NCI-H524 (cell line): ENCODE measurements around the gene TESK2.
A peak's percentile ranks its signal among the peaks of the same experiment; 100 is the strongest.
"Not testable (repeated sequence)": the region's sequence is repeated elsewhere in the genome, so short reads cannot be mapped to it uniquely, and the experiment has no call there.

Source experiments
- DNase-seq, 2 experiments: peaks; one replicate each; lab custom pipeline; 2025; lab: John Stamatoyannopoulos, UW

Gene TESK2

DNA sequence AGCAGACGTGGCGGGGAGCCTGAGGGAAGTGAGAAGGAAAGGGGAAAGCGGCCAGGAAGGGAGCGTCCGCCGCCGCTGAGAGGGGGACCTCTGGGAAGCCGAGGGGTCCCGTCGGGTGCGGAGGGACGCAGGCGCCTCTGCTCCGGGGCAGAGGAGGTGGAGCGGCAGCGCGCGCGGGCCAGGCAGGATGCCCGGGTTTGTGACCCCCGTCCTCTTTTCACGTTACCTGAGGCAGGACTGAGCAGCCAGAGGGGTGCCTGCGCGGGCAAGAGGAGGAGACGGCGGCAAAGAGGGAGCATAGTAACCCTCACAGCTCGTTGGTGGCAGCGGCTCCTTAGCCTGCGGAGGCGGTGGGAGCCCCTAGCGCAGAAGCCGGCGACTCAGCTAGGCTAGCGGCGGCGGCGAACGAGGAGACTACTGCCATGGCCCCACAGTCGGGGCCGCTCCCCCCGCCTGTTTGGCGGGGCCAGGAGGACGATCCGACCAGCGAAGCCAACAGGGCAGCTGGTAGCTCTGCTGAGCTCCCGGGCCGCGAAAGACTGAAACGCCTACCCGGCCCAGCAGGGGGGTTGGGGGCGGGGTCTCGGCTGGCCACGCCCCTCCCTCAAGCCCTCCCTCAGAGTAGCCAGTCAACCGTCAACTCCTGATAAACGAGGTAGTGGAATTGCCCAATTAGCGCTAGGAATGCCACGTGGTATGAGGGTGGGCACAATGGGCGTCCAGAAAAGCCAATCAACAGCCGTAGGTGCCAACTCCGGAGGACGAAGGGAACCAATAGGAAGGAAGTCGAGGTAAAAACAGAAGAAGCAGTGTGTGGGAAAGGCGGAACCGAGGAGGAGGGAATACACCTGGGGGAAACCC is at the start of gene TESK2:
TESK2 (minus strand) TSS at position 538 of the 861 bp plus-strand sequence. CDS start 33,378 bp downstream, outside the sequence.
- DNase-seq = peak; percentile 99 to 100

DNA sequence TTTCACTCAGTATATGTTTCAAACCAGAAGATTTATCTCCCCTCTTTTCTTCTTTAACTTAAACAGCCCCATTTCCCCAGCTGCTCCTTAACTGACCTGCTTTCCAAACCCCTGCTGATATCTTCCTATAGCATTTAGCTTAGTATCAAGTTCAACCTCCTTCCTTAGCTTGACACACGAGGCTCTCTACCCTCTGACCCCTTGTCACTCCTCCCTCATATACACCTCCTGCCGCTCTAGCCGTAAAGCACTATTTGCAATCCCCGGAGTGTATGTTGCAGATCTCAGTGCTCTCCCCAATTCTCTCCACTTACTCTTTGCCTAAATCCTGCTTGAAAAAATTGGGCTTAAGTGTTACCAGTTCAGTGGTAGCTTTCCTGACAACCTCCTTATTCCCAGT is 45.9 kb upstream of the TESK2 start:
- no peak for DNase-seq

- DNase-seq = no peak
Observed at GRCh38 chr1:45535988-45536766, 45.2 kb upstream of the TESK2 start.

GRCh38 chr1:45531873-45532272 is 40.9 kb upstream of the TESK2 start:
- no peak for DNase-seq

DNA sequence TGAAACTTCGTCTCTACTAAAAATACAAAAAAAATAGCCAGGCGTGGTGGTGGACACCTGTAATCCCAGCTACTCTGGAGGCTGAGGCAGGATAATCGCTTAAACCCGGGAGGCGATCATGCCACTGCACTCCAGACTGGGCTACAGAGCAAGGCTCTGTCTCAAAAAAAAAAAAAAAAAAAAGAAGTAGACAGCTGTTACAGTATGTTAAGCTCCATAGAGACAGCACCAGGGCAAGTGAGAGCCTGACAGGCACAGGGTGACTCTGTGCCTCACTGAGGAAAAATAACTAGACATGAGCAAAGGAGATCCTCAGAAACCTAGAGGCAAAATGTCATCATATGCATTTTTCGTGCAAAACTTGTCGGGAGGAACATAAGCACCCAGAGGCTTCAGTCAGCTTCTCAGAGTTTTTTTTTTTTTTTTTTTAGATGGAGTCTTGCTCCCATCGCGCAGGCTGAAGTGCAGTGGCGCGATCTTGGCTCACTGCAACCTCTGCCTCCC is 39.7 kb upstream of the TESK2 start:
- peak in 1 of 2 experiments; percentile 44 for DNase-seq

GRCh38 chr1:45526135-45526644 is 35.2 kb upstream of the TESK2 start:
- no peak for DNase-seq

- DNase-seq = not testable (repeated sequence)
Observed at GRCh38 chr1:45523975-45524374, 33.0 kb upstream of the TESK2 start.

- DNase-seq = not testable (repeated sequence)
Observed at GRCh38 chr1:45523516-45523915, 32.6 kb upstream of the TESK2 start.

DNA sequence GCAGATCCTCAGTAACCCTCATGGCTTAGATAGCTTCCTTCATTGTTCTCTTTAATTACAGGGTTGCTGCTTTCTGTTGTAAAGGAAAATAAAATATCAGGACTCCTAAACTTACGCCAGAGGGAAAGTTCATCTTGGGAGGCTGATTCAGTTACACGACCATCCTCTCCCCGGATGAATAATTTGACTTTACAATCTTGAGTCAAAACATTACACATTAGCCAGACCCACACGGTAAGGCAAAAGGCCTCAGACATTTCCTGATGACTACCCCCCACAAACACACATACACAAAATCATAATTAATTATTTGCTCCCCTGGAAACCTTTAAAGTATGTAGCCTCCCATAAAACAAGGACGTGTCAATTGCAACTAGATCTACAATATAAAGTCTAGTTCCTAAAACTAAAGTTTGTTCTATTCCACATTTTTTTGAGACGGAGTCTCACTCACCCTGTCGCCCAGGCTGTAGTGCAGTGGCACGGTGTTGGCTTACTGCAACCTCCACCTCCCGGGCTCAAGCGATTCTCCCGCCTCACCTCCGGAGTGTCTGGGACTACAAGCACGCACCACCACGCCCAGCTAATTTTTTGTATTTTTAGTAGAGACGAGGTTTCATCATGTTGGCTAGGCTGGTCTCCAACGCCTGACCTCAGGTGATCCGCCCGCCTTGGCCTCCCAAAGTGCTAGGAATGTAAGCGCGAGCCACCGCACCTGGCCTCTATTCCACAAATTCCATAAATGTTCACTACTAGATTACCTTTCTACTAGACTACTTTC is 31.6 kb upstream of the TESK2 start:
- no peak for DNase-seq

- DNase-seq = peak; percentile 91 to 96
Observed at GRCh38 chr1:45521413-45522323, 30.7 kb upstream of the TESK2 start, which contains the start of gene PRDX1. TSS of gene PRDX1 (minus strand) at chr1:45521884. CDS start at chr1:45519043, 2,841 bp downstream.

DNA sequence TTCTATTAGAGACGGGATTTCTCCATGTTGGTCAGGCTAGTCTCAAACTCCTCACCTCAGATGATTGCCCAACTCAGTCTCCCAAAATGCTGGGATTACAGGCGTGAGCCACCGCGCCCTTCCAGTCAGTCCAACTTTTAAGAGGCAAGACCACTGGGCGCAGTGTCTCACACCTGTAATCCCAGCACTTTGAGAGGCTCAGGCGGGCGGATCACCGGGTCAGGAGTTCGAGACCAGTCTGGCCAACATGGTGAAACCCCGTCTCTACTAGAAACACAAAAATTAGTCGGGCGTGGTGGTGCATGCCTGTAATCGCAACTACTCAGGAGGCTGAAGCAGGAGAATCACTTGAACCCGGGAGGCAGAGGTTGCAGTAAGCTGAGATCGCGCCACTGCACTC is 28.8 kb upstream of the TESK2 start:
- not testable (repeated sequence) for DNase-seq

DNA sequence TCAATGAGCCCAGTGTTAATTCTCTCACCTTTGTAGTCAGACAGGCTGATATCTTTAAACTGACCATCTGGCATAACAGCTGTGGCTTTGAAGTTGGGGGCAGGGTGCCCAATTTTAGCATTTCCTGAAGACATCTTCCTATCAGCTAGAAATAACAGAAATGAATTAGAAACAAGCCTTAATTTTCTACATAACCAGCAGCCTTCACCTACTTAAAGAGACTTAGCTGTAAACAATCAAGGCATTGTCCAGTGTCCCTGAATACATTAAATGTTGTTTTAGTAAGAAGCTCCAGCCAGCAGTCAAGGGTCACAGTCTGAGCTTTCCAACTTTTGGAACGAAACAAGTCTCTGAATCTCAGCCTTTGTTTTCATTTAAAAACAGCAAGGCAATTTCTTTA is 27.9 kb upstream of the TESK2 start:
- peak; percentile 61 to 85 for DNase-seq

- DNase-seq = not testable (repeated sequence)
Observed at GRCh38 chr1:45518366-45518765, 27.4 kb upstream of the TESK2 start.

DNA sequence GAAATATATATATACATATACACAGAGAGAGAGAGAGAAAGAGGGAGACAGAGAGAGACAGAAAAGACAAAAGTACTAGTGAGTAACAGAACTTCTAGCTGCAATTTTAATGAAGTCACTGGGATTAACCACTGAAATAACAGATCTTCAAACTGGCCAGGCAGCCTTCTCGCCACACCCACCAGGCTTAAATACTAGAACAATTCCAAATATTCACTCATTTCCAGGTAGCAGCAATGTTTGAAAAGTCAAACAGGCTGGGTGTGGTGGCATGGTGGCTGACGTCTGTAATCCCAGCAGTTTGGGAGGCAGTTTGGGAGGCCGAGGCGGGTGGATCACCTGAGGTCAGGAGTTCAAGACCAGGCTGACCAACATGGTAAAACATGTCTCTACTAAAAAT is 25.5 kb upstream of the TESK2 start:
- no peak for DNase-seq

DNA sequence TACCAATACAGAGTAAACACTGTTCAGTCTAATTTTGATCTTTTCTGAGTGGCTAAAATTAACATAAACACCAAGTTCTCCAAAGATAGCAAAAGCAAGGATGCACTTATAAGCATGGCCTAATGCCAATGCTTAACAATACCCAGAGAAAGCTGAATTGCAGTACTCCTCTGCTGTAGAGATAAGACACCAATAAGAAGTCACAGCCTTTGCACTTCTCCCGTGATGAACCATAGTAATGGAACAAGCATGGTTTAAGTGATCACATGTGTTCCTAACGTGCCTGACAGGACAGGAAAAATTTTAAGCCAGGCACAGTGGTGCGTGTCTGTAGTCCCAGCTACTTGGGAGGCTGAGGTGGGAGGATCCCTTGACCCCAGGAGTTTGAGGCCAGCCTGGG is 25.1 kb upstream of the TESK2 start:
- DNase-seq = no peak

DNA sequence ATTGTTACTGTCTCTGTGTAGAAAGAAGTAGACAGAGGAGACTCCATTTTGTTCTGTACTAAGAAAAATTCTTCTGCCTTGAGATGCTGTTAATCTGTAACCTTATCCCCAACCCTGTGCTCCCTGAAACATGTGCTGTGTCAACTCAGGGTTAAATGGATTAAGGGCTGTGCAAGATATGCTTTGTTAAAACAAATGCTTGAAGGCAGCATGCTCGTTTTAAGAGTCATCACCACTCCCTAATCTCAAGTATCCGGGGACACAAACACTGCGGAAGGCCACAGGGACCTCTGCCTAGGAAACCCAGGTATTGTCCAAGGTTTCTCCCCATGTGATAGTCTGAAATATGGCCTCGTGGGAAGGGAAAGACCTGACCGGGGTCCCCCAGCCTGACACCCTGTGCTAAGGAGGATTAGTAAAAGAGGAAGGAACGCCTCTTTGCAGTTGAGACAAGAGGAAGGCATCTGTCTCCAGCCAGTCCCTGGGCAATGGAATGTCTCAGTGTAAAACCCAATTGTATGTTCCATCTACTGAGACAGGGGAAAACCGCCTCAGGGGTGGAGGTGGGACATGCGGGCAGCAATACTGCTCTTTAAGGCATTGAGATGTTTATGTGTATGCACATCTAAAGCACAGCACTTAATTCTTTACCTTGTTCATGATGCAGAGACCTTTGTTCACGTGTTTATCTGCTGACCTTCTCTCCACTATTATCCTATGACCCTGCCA is 22.7 kb upstream of the TESK2 start:
- peak; percentile 33 to 70 for DNase-seq

DNA sequence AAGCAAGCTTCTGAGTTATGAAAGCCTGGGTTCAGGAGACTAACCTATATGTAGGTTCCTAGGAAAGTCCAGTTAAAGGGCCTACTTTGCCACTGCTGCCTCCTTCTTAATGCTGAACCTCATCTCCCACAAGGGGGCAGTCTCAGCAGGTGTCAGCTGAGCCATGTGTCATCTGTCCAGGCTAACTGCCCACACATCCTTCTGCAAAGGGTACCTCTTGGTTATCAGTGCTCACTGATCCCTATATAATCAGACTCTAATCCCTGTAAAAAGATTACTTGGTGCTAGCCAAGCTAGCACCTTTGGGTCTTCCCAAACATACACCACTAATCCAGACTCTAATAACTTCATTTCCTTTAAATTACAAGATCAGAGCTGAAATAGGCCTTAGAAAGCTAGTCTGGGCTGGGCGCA is 21.7 kb upstream of the TESK2 start:
- DNase-seq = peak; percentile 27 to 73

GRCh38 chr1:45510972-45511527 is 20.1 kb upstream of the TESK2 start:
- no peak for DNase-seq
